Lung (tissue), 12 donors: ENCODE data around the gene VARS1. TPM values are rescaled to one million over a fixed set of nuclear protein-coding genes. Genes with fewer than 3 reads are reported as not detected.

ENCODE experiments used
- ATAC-seq: fragments of 200-7000 bp; cut with Tn5 transposase; one replicate; pipeline ENCODE4 v1.9.1; 2020; ENCODE audit warnings: moderate number of reproducible peaks; ENCODE audit not compliant: insufficient read depth, low FRiP score
- DNase-seq, 3 donors: peaks; one replicate each; pipeline ENCODE4 v3.0.0-alpha.2; 2013 to 2017
- H3K27ac ChIP-seq, 2 donors: one replicate each; pipeline ENCODE4 v1.5.1; 2013; ENCODE audit warnings: mild to moderate bottlenecking in 2 of 2, moderate library complexity in 2 of 2, control low read depth in 1 of 2, inconsistent platforms in 1 of 2, low read depth in 1 of 2, low read length in 1 of 2
- H3K27me3 ChIP-seq, 3 donors: one replicate each; pipeline ENCODE4 v1.5.1; 2013; ENCODE audit warnings: low read length in 2 of 3; ENCODE audit not compliant: control insufficient read depth in 3 of 3, insufficient read depth in 3 of 3
- H3K36me3 ChIP-seq, 4 donors: one replicate each; pipeline ENCODE4 v1.5.1; 2013; ENCODE audit warnings: low read length in 4 of 4, mild to moderate bottlenecking in 1 of 4, moderate library complexity in 1 of 4; ENCODE audit not compliant: control insufficient read depth in 4 of 4, insufficient read depth in 4 of 4
- H3K4me1 ChIP-seq, 5 donors: one replicate each; pipeline ENCODE4 v1.5.1; 2013; ENCODE audit warnings: low read length in 5 of 5, mild to moderate bottlenecking in 2 of 5, moderate library complexity in 1 of 5; ENCODE audit not compliant: control insufficient read depth in 5 of 5, insufficient read depth in 5 of 5
- H3K4me3 ChIP-seq: one replicate; pipeline ENCODE4 v1.5.1; 2013; ENCODE audit warnings: mild to moderate bottlenecking, control low read depth, moderate library complexity
- H3K9ac ChIP-seq, 2 donors: one replicate each; pipeline ENCODE4 v1.5.1; 2013; ENCODE audit warnings: low read length in 2 of 2, control low read depth in 1 of 2; ENCODE audit not compliant: insufficient read depth in 1 of 2
- H3K9me3 ChIP-seq, 4 donors: one replicate each; pipeline ENCODE4 v1.5.1; 2013; ENCODE audit warnings: low read length in 3 of 4, mild to moderate bottlenecking in 1 of 4, moderate library complexity in 1 of 4; ENCODE audit not compliant: control insufficient read depth in 4 of 4, insufficient read depth in 3 of 4
- CTCF ChIP-seq: IDR thresholded peaks from 2 replicates; pipeline ENCODE4 v1.5.1; 2012; ENCODE audit warnings: mild to moderate bottlenecking; ENCODE audit errors: control extremely low read depth, extremely low read depth
- WGBS, 2 donors: extraction: QIAGEN DNeasy Blood & Tissue Kit; methylation state at CpG; one replicate each; pipeline ENCODE4 v1.1.7; 2013; 5-methylcytosine and 5-hydroxymethylcytosine counted together
- polyA plus RNA-seq, 2 donors: library from polyadenylated mRNA; stranded (reverse); fragments of 200-250 nt; gene quantifications; one replicate each; pipeline ENCODE4 v1.2.1, GENCODE V29; 2013
- total RNA-seq, 2 donors: library from RNA; depleted of rRNA in 1 of 2; stranded (reverse); fragments of >200 nt in 1 of 2; gene quantifications; one replicate each; pipeline ENCODE4 v1.2.1, GENCODE V29; 2014 to 2021
- donor health status: control.
- donor health status: control.
- donor health status: Bipolar disorder and iron deficiency.
- donor health status: healthy.
- donor health status: DM: yes; HTN: yes; CAD: no.

The VARS1 gene
- total and polyA plus RNA-seq, 4 donors, result 32.2 to 95.4 (median 41.0) TPM

DNA sequence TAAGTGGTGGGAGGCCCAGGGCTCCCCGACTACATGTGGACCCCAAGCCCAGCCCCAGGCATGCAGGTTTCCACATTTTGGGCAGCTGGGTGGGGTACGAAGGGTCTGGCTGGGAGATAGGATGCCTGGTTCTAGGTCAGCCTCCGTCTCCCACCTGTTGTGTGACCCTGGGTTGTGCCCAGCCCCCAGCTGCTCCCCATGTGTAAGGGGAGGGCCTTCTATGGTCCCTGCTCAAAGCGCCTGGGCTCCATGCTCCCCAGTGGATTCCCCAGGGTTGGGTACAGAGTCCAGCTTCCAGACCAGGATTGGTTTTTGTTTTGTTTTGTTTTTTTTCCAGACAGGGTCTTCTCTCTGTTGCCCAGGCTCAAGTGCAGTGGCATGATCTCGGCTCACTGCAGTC, 17.4 kb downstream of the VARS1 start:
- no peak overlapping the region for H3K4me3 ChIP-seq
- peaks cover 3 to 42% (median 18%) of the 10 kb centered on the region in 4 donors for H3K36me3 ChIP-seq
- H3K27ac ChIP-seq, result no peak overlapping the region
- ATAC-seq (no peak), DNase-seq (no peak)
- H3K9me3 ChIP-seq, result no peaks in the 10 kb centered on the region
- 89 to 94% methylated on average over 5 of the region's 5 CpGs for WGBS, 2 donors
- H3K27me3 ChIP-seq, result no peaks in the 10 kb centered on the region
- H3K9ac ChIP-seq, result no peak overlapping the region
- no peak for TF ChIP-seq CTCF
- peaks cover 0 to 9% (median 0%) of the 10 kb centered on the region in 5 donors for H3K4me1 ChIP-seq

DNA sequence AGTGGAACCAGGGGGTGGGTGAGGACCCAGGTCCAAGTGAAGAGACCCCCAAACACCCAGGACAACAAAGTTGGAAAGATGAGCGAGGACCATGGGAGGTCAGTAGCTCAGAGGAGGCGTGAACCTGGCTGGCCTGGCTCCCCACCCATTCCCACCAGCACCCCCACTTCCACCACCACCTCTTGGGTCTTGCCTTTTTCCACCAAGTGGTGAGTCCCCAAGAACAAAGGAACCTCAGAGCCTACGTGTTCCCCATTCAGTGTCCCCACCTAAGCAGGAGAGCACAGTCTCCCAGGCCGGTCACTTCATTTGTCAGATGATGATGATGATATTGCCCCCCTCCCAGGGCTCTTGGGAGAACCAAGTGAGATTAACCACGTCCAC, 17.9 kb downstream of the VARS1 start:
- Histone ChIP-seq H3K4me1 (peaks cover 0 to 9% (median 0%) of the 10 kb centered on the region in 5 donors), H3K36me3 (peaks cover 2 to 38% (median 16%) of the 10 kb centered on the region in 4 donors), H3K27ac (peak overlapping the region; percentile 49 to 57), H3K9me3 (no peaks in the 10 kb centered on the region), H3K4me3 (no peak overlapping the region), H3K9ac (no peak overlapping the region), H3K27me3 (no peaks in the 10 kb centered on the region)
- no peak for TF ChIP-seq CTCF
- DNase-seq (no peak), ATAC-seq (no peak)
- WGBS, 2 donors, result 91 to 99% methylated on average over 5 of the region's 5 CpGs

- Histone ChIP-seq H3K27me3 (no peaks in the 10 kb centered on the region), H3K4me1 (peaks cover 0 to 9% (median 0%) of the 10 kb centered on the region in 5 donors), H3K9ac (no peak within 1 kb of the TSS), H3K4me3 (no peak within 1 kb of the TSS), H3K9me3 (no peaks in the 10 kb centered on the region), H3K36me3 (peaks cover 0 to 33% (median 13%) of the 10 kb centered on the region in 4 donors), H3K27ac (peak within 1 kb of the TSS; percentile 49 to 57)
- no peak for TF ChIP-seq CTCF
- ATAC-seq (peak; percentile 63), DNase-seq (peak; percentile 42 to 74 (median 57))
- WGBS, 2 donors, result 11 to 17% methylated on average over 15 of the region's 15 CpGs
Observed at GRCh38 chr6:31776989-31777666, 18.4 kb downstream of the VARS1 start, which contains the start of gene VWA7. Gene VWA7 (minus strand): TSS chr6:31777328. CDS start chr6:31776779, 549 bp downstream.
